ENCODE results near the gene OXA1L.
"Not testable (repeated sequence)": the region's sequence is repeated elsewhere in the genome, so short reads cannot be mapped to it uniquely, and the experiment has no call there.

Gene OXA1L

GRCh38 chr14:22802860-22803686, 36.6 kb downstream of the OXA1L start:
- DNase-seq = no peak

DNA sequence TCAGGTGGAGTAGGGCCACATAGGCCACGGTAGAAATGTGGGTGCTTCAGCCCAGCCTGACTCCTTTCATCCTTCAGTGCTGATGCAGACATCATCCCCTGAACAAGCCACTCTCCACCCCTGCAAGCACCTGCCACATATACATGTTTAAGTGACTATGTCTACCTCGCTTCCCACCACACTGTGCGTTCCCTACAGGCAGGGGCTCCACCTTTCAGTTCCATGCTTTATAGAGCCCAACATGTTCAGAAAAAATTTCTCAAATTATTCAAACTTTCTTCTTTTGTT, 37.1 kb downstream of the OXA1L start:
- no peak for DNase-seq

GRCh38 chr14:22805235-22805634, 38.7 kb downstream of the OXA1L start:
- DNase-seq = not testable (repeated sequence)

- no peak for DNase-seq
Measured at GRCh38 chr14:22807432-22808087, 41.1 kb downstream of the OXA1L start.

DNA sequence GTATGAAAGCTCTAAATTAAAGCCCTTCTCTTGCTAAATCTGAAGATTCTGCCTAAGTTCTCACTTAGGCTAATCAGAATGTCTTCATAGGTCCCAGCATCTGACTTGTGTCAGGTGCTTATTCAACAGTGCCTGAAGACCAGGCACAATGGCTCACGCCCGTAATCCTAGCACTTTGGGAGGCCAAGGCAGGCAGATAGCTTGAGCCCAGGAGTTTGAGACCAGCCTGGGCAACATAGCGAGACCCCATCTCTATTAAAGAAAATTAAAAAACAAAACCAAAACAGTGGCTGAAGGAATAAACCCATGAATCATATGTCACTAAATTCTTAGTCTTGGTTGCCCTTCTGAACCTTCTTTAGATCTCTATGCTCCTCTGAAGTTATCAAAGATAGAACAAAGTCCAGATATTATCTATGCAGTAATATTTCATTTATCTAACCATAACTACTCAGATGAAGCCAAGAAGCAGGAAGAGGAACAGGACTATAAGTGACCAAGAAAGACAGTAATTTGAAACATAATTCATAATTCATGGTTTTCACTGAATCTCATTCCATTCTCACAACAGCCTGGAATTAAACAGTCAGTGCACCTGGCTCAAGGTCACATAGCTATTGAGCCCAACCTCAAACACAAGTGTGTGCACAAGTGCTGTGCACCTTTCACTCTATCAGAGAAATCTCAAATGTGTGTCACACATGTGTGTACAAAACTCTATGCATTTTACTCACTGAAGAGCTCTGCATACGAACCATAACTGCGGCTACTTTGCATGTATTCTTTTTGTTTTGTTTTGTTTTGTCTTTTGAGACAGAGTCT, 42.1 kb downstream of the OXA1L start:
- no peak for DNase-seq

- DNase-seq = no peak
Measured at GRCh38 chr14:22811722-22812121, 45.2 kb downstream of the OXA1L start.

DNA sequence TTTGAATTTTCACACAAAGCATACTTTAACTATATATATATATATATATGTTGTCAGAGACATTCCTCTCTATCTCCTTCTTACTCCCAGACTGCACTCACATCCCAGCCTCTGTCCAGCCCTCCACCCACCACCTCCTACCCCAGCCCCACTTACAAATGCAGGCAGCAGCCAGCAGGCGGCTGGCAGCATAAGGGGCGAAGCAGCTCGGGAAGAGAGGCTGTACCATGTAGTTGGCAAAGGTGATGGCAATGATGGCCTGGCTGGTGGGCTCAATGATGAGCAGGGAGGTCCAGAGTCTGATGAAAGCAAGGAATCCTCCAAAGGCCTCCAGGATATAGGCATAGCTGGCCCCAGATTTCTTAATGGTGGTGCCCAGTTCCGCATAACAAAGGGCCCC, 46.3 kb downstream of the OXA1L start:
- no peak for DNase-seq

GRCh38 chr14:22813145-22813544, 46.7 kb downstream of the OXA1L start:
- DNase-seq = no peak

- DNase-seq = no peak
Measured at GRCh38 chr14:22814373-22814772, 47.9 kb downstream of the OXA1L start.

- no peak for DNase-seq
Measured at GRCh38 chr14:22814941-22815713, 48.6 kb downstream of the OXA1L start, which contains the start of gene SLC7A7. TSS of gene SLC7A7 (minus strand) at chr14:22815435. CDS start at chr14:22813398, 2,037 bp downstream.

- no peak for DNase-seq
Measured at GRCh38 chr14:22819151-22819988, 52.9 kb downstream of the OXA1L start.

- no peak for DNase-seq
Measured at GRCh38 chr14:22820731-22821130, 54.2 kb downstream of the OXA1L start.

- no peak for DNase-seq
Measured at GRCh38 chr14:22821193-22822015, 54.9 kb downstream of the OXA1L start.

- no peak for DNase-seq
Measured at GRCh38 chr14:22822016-22822570, 55.6 kb downstream of the OXA1L start.

All from NCI-H1436 treated with DMSO at 0.1 percent for 48 hours (cell line).